ENCODE results near the gene CRYBB2.

DNA sequence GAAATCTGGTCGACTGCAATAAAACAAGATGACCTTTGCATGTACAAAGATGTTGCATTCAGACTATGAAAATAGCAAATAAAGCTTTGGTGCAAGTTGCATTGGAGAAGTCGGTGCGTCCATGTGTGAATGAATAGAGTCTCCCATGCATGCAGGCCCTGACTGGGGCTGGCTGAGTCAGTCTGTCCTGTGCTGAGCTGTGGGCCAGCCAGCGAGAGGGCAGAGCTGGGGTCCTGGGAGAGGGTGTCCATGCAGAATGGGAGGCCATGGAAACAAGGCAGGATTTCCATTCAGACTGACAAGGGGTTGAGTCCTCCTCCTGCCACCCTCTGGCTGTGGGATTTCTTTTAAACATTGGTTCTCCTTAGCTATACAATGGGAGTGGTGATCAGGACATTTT, 22.1 kb upstream of the CRYBB2 start:
- TF ChIP-seq POLR2A (IDR thresholded peaks at IDR 0.05) = no peak
- no peak for TF ChIP-seq POLR2AphosphoS5 (IDR thresholded peaks at IDR 0.05)
- TF ChIP-seq, protein P1, sequence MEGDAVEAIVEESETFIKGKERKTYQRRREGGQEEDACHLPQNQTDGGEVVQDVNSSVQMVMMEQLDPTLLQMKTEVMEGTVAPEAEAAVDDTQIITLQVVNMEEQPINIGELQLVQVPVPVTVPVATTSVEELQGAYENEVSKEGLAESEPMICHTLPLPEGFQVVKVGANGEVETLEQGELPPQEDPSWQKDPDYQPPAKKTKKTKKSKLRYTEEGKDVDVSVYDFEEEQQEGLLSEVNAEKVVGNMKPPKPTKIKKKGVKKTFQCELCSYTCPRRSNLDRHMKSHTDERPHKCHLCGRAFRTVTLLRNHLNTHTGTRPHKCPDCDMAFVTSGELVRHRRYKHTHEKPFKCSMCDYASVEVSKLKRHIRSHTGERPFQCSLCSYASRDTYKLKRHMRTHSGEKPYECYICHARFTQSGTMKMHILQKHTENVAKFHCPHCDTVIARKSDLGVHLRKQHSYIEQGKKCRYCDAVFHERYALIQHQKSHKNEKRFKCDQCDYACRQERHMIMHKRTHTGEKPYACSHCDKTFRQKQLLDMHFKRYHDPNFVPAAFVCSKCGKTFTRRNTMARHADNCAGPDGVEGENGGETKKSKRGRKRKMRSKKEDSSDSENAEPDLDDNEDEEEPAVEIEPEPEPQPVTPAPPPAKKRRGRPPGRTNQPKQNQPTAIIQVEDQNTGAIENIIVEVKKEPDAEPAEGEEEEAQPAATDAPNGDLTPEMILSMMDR (IDR thresholded peaks at IDR 0.05) = no peak
- no peak for TF ChIP-seq EP300 (IDR thresholded peaks at IDR 0.05)
